D721Med (cell line): ENCODE measurements around the gene IWS1.

Experiments
- DNase-seq: peaks from one replicate; pipeline ENCODE4 v3.0.0; 2011; ENCODE audit warnings: low spot score; ENCODE audit not compliant: insufficient read length
- FAIRE-seq: peaks from 2 replicates; lab custom pipeline; 2011; peaks lifted over from hg19 to GRCh38; lab: Jason Lieb, UNC
- CTCF ChIP-seq: IDR thresholded peaks from 2 replicates; pipeline ENCODE4 v1.5.1; 2012; ENCODE audit warnings: mild to moderate bottlenecking, control low read depth; ENCODE audit not compliant: insufficient read depth; ENCODE audit errors: missing control alignments

IWS1 gene

GRCh38 chr2:127437781-127438726 is 88.2 kb downstream of the IWS1 start:
- no peak for DNase-seq
- FAIRE-seq: no peak
- no peak for TF ChIP-seq CTCF

- DNase-seq (no peak), FAIRE-seq (no peak)
- TF ChIP-seq CTCF: no peak
Observed at GRCh38 chr2:127437056-127437455, 89.2 kb downstream of the IWS1 start.

GRCh38 chr2:127434515-127434914 is 91.8 kb downstream of the IWS1 start:
- no peak for FAIRE-seq
- no peak for TF ChIP-seq CTCF
- no peak for DNase-seq

- TF ChIP-seq CTCF: no peak
- DNase-seq (no peak), FAIRE-seq (no peak)
Observed at GRCh38 chr2:127431408-127432023, 94.8 kb downstream of the IWS1 start.
